ENCODE results near the gene KRT27. TPM values are rescaled to one million over a fixed set of nuclear protein-coding genes. Genes with fewer than 3 reads are reported as not detected.

The KRT27 gene
- total and polyA plus RNA-seq, 2 experiments from 2014 or later = not detected

DNA sequence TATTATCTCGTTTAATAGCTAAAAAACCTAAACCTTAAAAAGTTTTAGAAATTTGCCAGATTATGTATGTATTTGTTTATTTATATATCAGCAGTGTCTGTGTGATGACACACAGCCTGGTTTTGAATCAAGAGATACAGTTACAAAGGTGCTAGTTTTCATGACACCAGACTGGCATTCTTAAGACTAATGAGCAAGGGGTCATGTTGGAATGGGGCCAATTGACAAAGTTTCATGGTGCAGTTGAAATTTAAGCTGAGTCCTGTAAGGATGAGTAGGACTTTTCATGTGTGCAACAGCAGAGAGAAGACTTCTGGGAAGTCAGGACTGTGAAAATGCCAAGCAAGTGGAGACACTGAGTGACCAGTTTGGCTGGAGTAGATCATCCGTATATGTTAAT, 43.2 kb upstream of the KRT27 start:
- Histone ChIP-seq H3K9me2 (ENCODE audit: insufficient read depth) (no peaks in the 10 kb centered on the region), H3K4me1 (ENCODE audit: insufficient read depth) (no peaks in the 10 kb centered on the region), H2AFZ (no peak overlapping the region), H3K27ac (ENCODE audit: low read depth) (no peak overlapping the region), H3K4me2 (no peak overlapping the region), H3K79me2 (replicated peaks; ENCODE audit: insufficient read depth) (no peaks in the 10 kb centered on the region), H3K27me3 (ENCODE audit: insufficient read depth) (peaks cover 53% of the 10 kb centered on the region), H3F3A (replicated peaks; ENCODE audit: low read depth) (no peaks in the 10 kb centered on the region), H4K20me1 (replicated peaks; ENCODE audit: insufficient read depth) (peaks cover 4% of the 10 kb centered on the region; the same call in 1 of the 2 replicates), H3K36me3 (ENCODE audit: insufficient read depth) (no peaks in the 10 kb centered on the region), H3K4me3 (no peak overlapping the region)
- Mint-ChIP-seq H3K4me3 (no peak overlapping the region), H3K4me1 (no peaks in the 10 kb centered on the region), H3K27me3 (ENCODE audit: insufficient read depth, low read depth, poor library complexity) (peaks cover 2% of the 10 kb centered on the region), H3K27ac (no peak overlapping the region), H3K36me3 (ENCODE audit: low read depth) (no peaks in the 10 kb centered on the region), H3K9me3 (no peaks in the 10 kb centered on the region)
- TF ChIP-seq POLR2AphosphoS5 (IDR thresholded peaks at IDR 0.05; ENCODE audit: low read depth) (no peak), NANOG (IDR thresholded peaks at IDR 0.05; ENCODE audit: borderline replicate concordance) (no peak), EZH2phosphoT487 (IDR thresholded peaks at IDR 0.05; ENCODE audit: unreplicated experiment) (no peak), EZH2 (IDR thresholded peaks at IDR 0.05; ENCODE audit: low read depth, unreplicated experiment) (no peak), ZNF114 (CRISPR knock-in tag; IDR thresholded peaks at IDR 0.05) (no peak), JUNB (IDR thresholded peaks at IDR 0.05; ENCODE audit: unreplicated experiment) (no peak), STAT1 (IDR thresholded peaks at IDR 0.05; ENCODE audit: unreplicated experiment) (no peak), ZNF331 (CRISPR knock-in tag; IDR thresholded peaks at IDR 0.05; ENCODE audit: low read depth) (no peak), CREB1 (CRISPR knock-in tag; IDR thresholded peaks at IDR 0.05; ENCODE audit: low read depth) (no peak)
- TF ChIP-seq, protein P1, sequence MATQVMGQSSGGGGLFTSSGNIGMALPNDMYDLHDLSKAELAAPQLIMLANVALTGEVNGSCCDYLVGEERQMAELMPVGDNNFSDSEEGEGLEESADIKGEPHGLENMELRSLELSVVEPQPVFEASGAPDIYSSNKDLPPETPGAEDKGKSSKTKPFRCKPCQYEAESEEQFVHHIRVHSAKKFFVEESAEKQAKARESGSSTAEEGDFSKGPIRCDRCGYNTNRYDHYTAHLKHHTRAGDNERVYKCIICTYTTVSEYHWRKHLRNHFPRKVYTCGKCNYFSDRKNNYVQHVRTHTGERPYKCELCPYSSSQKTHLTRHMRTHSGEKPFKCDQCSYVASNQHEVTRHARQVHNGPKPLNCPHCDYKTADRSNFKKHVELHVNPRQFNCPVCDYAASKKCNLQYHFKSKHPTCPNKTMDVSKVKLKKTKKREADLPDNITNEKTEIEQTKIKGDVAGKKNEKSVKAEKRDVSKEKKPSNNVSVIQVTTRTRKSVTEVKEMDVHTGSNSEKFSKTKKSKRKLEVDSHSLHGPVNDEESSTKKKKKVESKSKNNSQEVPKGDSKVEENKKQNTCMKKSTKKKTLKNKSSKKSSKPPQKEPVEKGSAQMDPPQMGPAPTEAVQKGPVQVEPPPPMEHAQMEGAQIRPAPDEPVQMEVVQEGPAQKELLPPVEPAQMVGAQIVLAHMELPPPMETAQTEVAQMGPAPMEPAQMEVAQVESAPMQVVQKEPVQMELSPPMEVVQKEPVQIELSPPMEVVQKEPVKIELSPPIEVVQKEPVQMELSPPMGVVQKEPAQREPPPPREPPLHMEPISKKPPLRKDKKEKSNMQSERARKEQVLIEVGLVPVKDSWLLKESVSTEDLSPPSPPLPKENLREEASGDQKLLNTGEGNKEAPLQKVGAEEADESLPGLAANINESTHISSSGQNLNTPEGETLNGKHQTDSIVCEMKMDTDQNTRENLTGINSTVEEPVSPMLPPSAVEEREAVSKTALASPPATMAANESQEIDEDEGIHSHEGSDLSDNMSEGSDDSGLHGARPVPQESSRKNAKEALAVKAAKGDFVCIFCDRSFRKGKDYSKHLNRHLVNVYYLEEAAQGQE (IDR thresholded peaks at IDR 0.05; ENCODE audit: unreplicated experiment) = no peak
- TF ChIP-seq, protein P2, sequence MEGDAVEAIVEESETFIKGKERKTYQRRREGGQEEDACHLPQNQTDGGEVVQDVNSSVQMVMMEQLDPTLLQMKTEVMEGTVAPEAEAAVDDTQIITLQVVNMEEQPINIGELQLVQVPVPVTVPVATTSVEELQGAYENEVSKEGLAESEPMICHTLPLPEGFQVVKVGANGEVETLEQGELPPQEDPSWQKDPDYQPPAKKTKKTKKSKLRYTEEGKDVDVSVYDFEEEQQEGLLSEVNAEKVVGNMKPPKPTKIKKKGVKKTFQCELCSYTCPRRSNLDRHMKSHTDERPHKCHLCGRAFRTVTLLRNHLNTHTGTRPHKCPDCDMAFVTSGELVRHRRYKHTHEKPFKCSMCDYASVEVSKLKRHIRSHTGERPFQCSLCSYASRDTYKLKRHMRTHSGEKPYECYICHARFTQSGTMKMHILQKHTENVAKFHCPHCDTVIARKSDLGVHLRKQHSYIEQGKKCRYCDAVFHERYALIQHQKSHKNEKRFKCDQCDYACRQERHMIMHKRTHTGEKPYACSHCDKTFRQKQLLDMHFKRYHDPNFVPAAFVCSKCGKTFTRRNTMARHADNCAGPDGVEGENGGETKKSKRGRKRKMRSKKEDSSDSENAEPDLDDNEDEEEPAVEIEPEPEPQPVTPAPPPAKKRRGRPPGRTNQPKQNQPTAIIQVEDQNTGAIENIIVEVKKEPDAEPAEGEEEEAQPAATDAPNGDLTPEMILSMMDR (conservative IDR thresholded peaks at IDR 0.05; ENCODE audit: low read depth in 2 of 2) = no peak
- no peak for DNase-seq (ENCODE audit: low spot score)
- no peak for ATAC-seq
